ENCODE results near the gene MYF5. TPM values are rescaled to one million over a fixed set of nuclear protein-coding genes. Genes with fewer than 3 reads are reported as not detected.

Gene MYF5
- total and polyA plus RNA-seq, 2 donors (not counting 3 experiments of a cell fraction or from before 2014, with no cell fraction given) = not detected

DNA sequence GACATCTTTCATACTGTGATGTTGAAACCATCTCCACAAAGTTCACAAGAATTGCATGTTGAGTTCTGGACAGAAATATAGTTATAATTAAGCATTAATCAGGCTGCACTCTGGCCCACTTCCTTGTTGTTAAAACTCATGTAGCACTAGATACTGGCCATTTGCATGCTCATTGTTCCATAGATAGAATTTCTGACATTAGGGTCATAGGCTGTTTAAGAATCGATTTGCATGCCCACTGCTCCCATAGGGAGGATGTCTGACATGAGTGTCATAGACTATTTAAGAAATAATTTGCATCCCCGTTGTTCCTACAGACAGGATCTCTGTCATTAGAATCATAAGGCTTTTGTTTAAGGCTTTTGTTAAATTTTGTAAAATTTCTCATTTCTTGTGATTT, 50.2 kb downstream of the MYF5 start:
- intact Hi-C loops (cut with micrococcal nuclease) (no loop called here), dilution Hi-C loops (cut with MboI; ENCODE audit: extremely low pct_ligation_motif_present, low sequenced_read_pairs) (no loop called here)
- H3K27ac ChIP-seq (ENCODE audit: insufficient read depth, low read depth, low read length) = no peak overlapping the region
- H3K9me1 ChIP-seq (replicated peaks; ENCODE audit: control insufficient read depth, extremely low read depth, insufficient read depth, low read length) = no peaks in the 10 kb centered on the region
- H3K79me2 ChIP-seq (ENCODE audit: control insufficient read depth, insufficient read depth, low read length) = no peaks in the 10 kb centered on the region
- POLR2A ChIA-PET = no interaction called here
- FAIRE-seq (no peak), DNase-seq (ENCODE audit: low read depth, low spot score) (no peak)
- no peaks in the 10 kb centered on the region for H3K36me3 ChIP-seq (ENCODE audit: control insufficient read depth in 2 of 2, extremely low read depth in 1 of 2, insufficient read depth in 2 of 2, low read length in 2 of 2)
- H3K4me2 ChIP-seq (ENCODE audit: insufficient read depth, low read length) = no peak overlapping the region
- no peaks in the 10 kb centered on the region for H4K20me1 ChIP-seq (replicated peaks; ENCODE audit: control insufficient read depth, extremely low read depth, insufficient read depth, low read length)
- H2AFZ ChIP-seq (ENCODE audit: low read depth, low read length) = no peak overlapping the region
- TF ChIP-seq, protein P1, sequence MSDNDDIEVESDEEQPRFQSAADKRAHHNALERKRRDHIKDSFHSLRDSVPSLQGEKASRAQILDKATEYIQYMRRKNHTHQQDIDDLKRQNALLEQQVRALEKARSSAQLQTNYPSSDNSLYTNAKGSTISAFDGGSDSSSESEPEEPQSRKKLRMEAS (IDR thresholded peaks at IDR 0.05; ENCODE audit: insufficient read depth, insufficient read length) = no peak
- TF ChIP-seq MYC (IDR thresholded peaks at IDR 0.05; ENCODE audit: low read depth, low read length) = no peak
- TF ChIP-seq GATA2 (IDR thresholded peaks at IDR 0.05; ENCODE audit: insufficient read depth, insufficient read length, low read depth, low read length) = no peak
- no peak for TF ChIP-seq FOS (IDR thresholded peaks at IDR 0.05; ENCODE audit: borderline replicate concordance, insufficient read depth, low read length)
- no peak for TF ChIP-seq JUN (IDR thresholded peaks at IDR 0.05; ENCODE audit: borderline replicate concordance, insufficient read depth, insufficient read length, low read depth)
- no peak for TF ChIP-seq POLR2AphosphoS5 (IDR thresholded peaks at IDR 0.05; ENCODE audit: insufficient read depth, low read depth, low read length)
- no peak for TF ChIP-seq CTCF (IDR thresholded peaks at IDR 0.05; ENCODE audit: extremely low read depth in 1 of 2, insufficient read depth in 1 of 2, low read depth in 1 of 2, low read length in 2 of 2)
- no TSS peak for BruUV-seq (replicated peaks)
- no peaks in the 10 kb centered on the region for H3K27me3 ChIP-seq (ENCODE audit: control insufficient read depth in 2 of 2, insufficient read depth in 2 of 2, low read length in 2 of 2)
- no peaks in the 10 kb centered on the region for H3K4me1 ChIP-seq (ENCODE audit: control insufficient read depth, extremely low read depth, insufficient read depth, low read length)
- H3K9ac ChIP-seq (replicated peaks; ENCODE audit: extremely low read depth, insufficient read depth, low read length) = no peak overlapping the region
- H3K4me3 ChIP-seq (replicated peaks in 1 of 3; ENCODE audit: insufficient read depth in 1 of 3, low read depth in 1 of 3, low read length in 3 of 3) = no peak overlapping the region
- no peaks in the 10 kb centered on the region for H3K9me3 ChIP-seq (replicated peaks; ENCODE audit: control insufficient read depth, insufficient read depth, low read length)
- CTCF ChIA-PET = no interaction called here

Other genes starting within 250 kb of the MYF5 start
- gene MYF6, start 9.3 kb upstream of the MYF5 start, total RNA-seq = not detected in 2 replicates
- gene MYF6, start 9.3 kb upstream of the MYF5 start, polyA plus RNA-seq = not detected in 2 replicates
- gene LIN7A, start 221.0 kb downstream of the MYF5 start, total RNA-seq = 4.1 and 4.3 TPM in 2 replicates
- 0.73 and 1.6 TPM in 2 replicates for gene LIN7A, start 221.0 kb downstream of the MYF5 start, polyA plus RNA-seq